Brain pericyte (primary cell): ENCODE measurements around the gene PLEKHG3.

Experiments used
- DNase-seq: peaks from one replicate; pipeline ENCODE4 v3.0.0-alpha.2; 2012; ENCODE audit warnings: low read depth, low spot score

PLEKHG3 gene

GRCh38 chr14:64726585-64726890, 22.3 kb downstream of the PLEKHG3 start:
- no peak for DNase-seq

- no peak for DNase-seq
Measured at GRCh38 chr14:64727551-64728071, 23.4 kb downstream of the PLEKHG3 start.

- DNase-seq, result no peak
Measured at GRCh38 chr14:64728106-64728505, 23.9 kb downstream of the PLEKHG3 start.

- DNase-seq, result no peak
Measured at GRCh38 chr14:64728856-64729255, 24.6 kb downstream of the PLEKHG3 start.

- no peak for DNase-seq
Measured at GRCh38 chr14:64729386-64730060, 25.3 kb downstream of the PLEKHG3 start.

GRCh38 chr14:64730061-64730440, 25.8 kb downstream of the PLEKHG3 start:
- no peak for DNase-seq

- no peak for DNase-seq
Measured at GRCh38 chr14:64730681-64731080, 26.5 kb downstream of the PLEKHG3 start.

GRCh38 chr14:64731141-64731581, 26.9 kb downstream of the PLEKHG3 start:
- DNase-seq, result no peak

- DNase-seq, result no peak
Measured at GRCh38 chr14:64732066-64732465, 27.8 kb downstream of the PLEKHG3 start.

GRCh38 chr14:64732536-64733120, 28.4 kb downstream of the PLEKHG3 start:
- no peak for DNase-seq

GRCh38 chr14:64733321-64733720, 29.1 kb downstream of the PLEKHG3 start:
- no peak for DNase-seq

- DNase-seq, result no peak
Measured at GRCh38 chr14:64733899-64734298, 29.7 kb downstream of the PLEKHG3 start.

GRCh38 chr14:64734990-64735389, 30.8 kb downstream of the PLEKHG3 start:
- no peak for DNase-seq

GRCh38 chr14:64736271-64737169, 32.3 kb downstream of the PLEKHG3 start:
- no peak for DNase-seq

GRCh38 chr14:64737391-64738280, 33.4 kb downstream of the PLEKHG3 start:
- no peak for DNase-seq

GRCh38 chr14:64738281-64738804, 34.1 kb downstream of the PLEKHG3 start:
- no peak for DNase-seq

GRCh38 chr14:64741200-64741599, 37.0 kb downstream of the PLEKHG3 start:
- DNase-seq, result no peak

GRCh38 chr14:64741961-64742360, 37.7 kb downstream of the PLEKHG3 start:
- DNase-seq, result no peak

GRCh38 chr14:64743061-64743460, 38.8 kb downstream of the PLEKHG3 start:
- DNase-seq, result no peak

GRCh38 chr14:64745511-64746091, 41.4 kb downstream of the PLEKHG3 start:
- DNase-seq, result no peak
